ENCODE results near the gene EDARADD. TPM values are rescaled to one million over a fixed set of nuclear protein-coding genes. Genes with fewer than 3 reads are reported as not detected.

EDARADD gene
- total RNA-seq, 4 donors from 2014 or later = 4.6 to 9.6 (median 5.5) TPM

GRCh38 chr1:236421850-236422516 lies 27.9 kb downstream of the EDARADD start:
- H3K27ac ChIP-seq = no peak overlapping the region
- TF ChIP-seq, protein P1, sequence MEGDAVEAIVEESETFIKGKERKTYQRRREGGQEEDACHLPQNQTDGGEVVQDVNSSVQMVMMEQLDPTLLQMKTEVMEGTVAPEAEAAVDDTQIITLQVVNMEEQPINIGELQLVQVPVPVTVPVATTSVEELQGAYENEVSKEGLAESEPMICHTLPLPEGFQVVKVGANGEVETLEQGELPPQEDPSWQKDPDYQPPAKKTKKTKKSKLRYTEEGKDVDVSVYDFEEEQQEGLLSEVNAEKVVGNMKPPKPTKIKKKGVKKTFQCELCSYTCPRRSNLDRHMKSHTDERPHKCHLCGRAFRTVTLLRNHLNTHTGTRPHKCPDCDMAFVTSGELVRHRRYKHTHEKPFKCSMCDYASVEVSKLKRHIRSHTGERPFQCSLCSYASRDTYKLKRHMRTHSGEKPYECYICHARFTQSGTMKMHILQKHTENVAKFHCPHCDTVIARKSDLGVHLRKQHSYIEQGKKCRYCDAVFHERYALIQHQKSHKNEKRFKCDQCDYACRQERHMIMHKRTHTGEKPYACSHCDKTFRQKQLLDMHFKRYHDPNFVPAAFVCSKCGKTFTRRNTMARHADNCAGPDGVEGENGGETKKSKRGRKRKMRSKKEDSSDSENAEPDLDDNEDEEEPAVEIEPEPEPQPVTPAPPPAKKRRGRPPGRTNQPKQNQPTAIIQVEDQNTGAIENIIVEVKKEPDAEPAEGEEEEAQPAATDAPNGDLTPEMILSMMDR (IDR thresholded peaks at IDR 0.05) = no peak
- TF ChIP-seq POLR2A (IDR thresholded peaks at IDR 0.05) = no peak
- peaks cover 0 to 8% (median 0%) of the 10 kb centered on the region in 3 donors for H3K4me1 ChIP-seq
- intact Hi-C loops (cut with DNase I) = no loop called here
- 63 to 70% methylated on average over 4 of the region's 4 CpGs for WGBS, 2 donors
- no peaks in the 10 kb centered on the region for H3K36me3 ChIP-seq
- H3K4me3 ChIP-seq = no peak overlapping the region
- DNase-seq = no peak
- no peaks in the 10 kb centered on the region for H3K27me3 ChIP-seq
- H3K9me3 ChIP-seq = no peaks in the 10 kb centered on the region

DNA sequence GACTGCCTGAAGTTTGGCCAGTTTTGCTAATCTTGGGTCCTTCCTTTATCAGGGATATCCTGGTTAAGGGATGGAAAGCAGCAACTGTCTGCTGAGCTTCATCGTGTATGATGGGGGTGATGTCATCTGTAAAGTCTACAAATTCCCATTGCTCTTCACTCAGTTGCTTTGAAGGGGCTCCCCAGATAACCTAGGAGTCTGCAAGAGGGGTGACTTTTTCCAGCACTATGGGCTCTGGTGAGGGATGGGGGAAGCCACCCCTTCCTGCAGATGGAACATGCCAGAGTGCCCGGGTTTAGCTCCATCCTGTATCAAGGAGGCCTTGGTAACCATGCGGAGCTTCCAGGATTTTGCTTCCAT lies 28.4 kb downstream of the EDARADD start:
- intact Hi-C loops (cut with DNase I) = no loop called here

DNA sequence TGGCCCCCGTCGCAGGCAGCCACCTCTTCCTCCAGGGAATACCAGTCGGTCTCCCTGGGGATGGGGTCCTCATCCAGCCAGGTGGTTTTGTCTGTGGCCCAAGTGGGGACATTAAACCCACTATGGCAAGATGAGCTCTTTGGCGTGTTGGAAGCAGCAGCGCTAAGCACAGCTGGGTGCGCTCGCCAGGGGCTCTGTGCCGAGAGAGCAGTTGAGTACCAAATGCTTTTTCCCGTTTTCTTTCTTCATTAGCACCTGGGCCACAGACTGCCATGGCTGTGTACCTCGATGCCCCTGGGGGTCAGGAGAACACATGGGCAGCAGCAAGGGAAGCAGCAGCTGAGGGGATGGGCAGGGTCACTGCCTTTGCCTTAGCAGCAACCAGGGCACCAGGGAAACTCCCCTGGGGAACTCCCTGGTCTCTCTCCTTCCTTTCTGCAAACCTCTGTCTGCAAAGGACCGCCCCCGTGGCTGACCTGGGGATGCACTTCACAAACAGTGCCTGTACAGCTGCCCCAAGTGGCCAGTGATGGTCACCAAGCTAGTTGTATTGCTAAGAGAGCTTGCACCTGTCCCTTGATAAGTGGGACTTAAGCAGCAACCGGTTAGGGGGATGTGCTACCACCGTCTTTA lies 31.1 kb downstream of the EDARADD start:
- TF ChIP-seq POLR2A (IDR thresholded peaks at IDR 0.05) = no peak
- TF ChIP-seq, protein P1 (IDR thresholded peaks at IDR 0.05) = no peak
- no peak for DNase-seq
- 82 to 84% methylated on average over 10 of the region's 14 CpGs for WGBS, 2 donors
- intact Hi-C loops (cut with DNase I) = no loop called here
- Histone ChIP-seq H3K4me3 (no peak overlapping the region), H3K36me3 (no peaks in the 10 kb centered on the region), H3K27me3 (no peaks in the 10 kb centered on the region), H3K4me1 (peaks cover 0 to 5% (median 0%) of the 10 kb centered on the region in 3 donors), H3K9me3 (no peaks in the 10 kb centered on the region), H3K27ac (no peak overlapping the region)

More for the DNA sequence above, 28.4 kb downstream of the EDARADD start:
- Histone ChIP-seq H3K27ac (no peak overlapping the region), H3K4me3 (no peak overlapping the region), H3K4me1 (peaks cover 0 to 8% (median 0%) of the 10 kb centered on the region in 3 donors), H3K9me3 (no peaks in the 10 kb centered on the region), H3K36me3 (no peaks in the 10 kb centered on the region), H3K27me3 (no peaks in the 10 kb centered on the region)
- 63 to 89% methylated on average over 3 of the region's 3 CpGs for WGBS, 2 donors
- TF ChIP-seq, protein P1 (IDR thresholded peaks at IDR 0.05) = no peak
- no peak for TF ChIP-seq POLR2A (IDR thresholded peaks at IDR 0.05)
- DNase-seq = no peak

GRCh38 chr1:236426215-236426614 lies 32.1 kb downstream of the EDARADD start:
- Histone ChIP-seq H3K27ac (no peak overlapping the region), H3K4me3 (no peak overlapping the region), H3K4me1 (no peaks in the 10 kb centered on the region), H3K9me3 (no peaks in the 10 kb centered on the region), H3K27me3 (no peaks in the 10 kb centered on the region), H3K36me3 (no peaks in the 10 kb centered on the region)
- 92% methylated on average over 2 to 3 of the region's 3 CpGs for WGBS, 2 donors
- no peak for DNase-seq
- TF ChIP-seq, protein P1 (IDR thresholded peaks at IDR 0.05) = no peak
- TF ChIP-seq POLR2A (IDR thresholded peaks at IDR 0.05) = no peak
- intact Hi-C loops (cut with DNase I) = no loop called here

GRCh38 chr1:236429715-236430274 lies 35.7 kb downstream of the EDARADD start:
- Histone ChIP-seq H3K36me3 (no peaks in the 10 kb centered on the region), H3K27ac (no peak overlapping the region), H3K27me3 (no peaks in the 10 kb centered on the region), H3K4me1 (no peaks in the 10 kb centered on the region), H3K4me3 (no peak overlapping the region), H3K9me3 (no peaks in the 10 kb centered on the region)
- no peak for DNase-seq
- TF ChIP-seq POLR2A (IDR thresholded peaks at IDR 0.05) = no peak
- TF ChIP-seq, protein P1 (IDR thresholded peaks at IDR 0.05) = no peak
- intact Hi-C loops (cut with DNase I) = no loop called here
